OCI-LY3 (cell line): ENCODE measurements around the gene PTPRM.

Source experiments
- H2AFZ ChIP-seq: fragments of 200-600, 300-600 bp; shearing (Covaris generic); 2 replicates; pipeline ENCODE4 v1.6.0; 2014; ENCODE audit warnings: antibody characterized with exemption, low read depth, low read length
- H3K27ac ChIP-seq: fragments of 200-600, 300-600 bp; sonication (generic); 2 replicates; pipeline ENCODE4 v1.5.1; 2014; ENCODE audit warnings: mild to moderate bottlenecking, low read length, moderate library complexity, mixed read lengths
- H3K27me3 ChIP-seq: fragments of 200-600, 300-600 bp; sonication (generic); 2 replicates; pipeline ENCODE4 v1.6.1; 2014; ENCODE audit warnings: low read depth, low read length, mixed read lengths
- H3K36me3 ChIP-seq: fragments of 200-600, 300-600 bp; sonication (generic); replicated peaks from 2 replicates; pipeline ENCODE3; 2014; ENCODE audit warnings: low read depth, low read length, mixed read lengths
- H3K4me1 ChIP-seq: fragments of 300-600, 200-600 bp; sonication (generic); 2 replicates; pipeline ENCODE4 v1.6.1; 2014; ENCODE audit warnings: low read length, mixed read lengths
- H3K4me2 ChIP-seq: fragments of 200-600, 300-600 bp; sonication (generic); 2 replicates; pipeline ENCODE4 v1.6.1; 2014; ENCODE audit warnings: low read length, mixed read lengths
- H3K4me3 ChIP-seq: fragments of 300-600, 200-600 bp; sonication (generic); 2 replicates; pipeline ENCODE4 v1.5.1; 2014; ENCODE audit warnings: antibody characterized with exemption, mild to moderate bottlenecking, low read length, moderate library complexity
- H3K79me2 ChIP-seq: fragments of 300-600, 200-600 bp; shearing (Covaris generic); 2 replicates; pipeline ENCODE4 v1.6.1; 2014; ENCODE audit warnings: mild to moderate bottlenecking, low read length, mixed read lengths
- H3K9ac ChIP-seq: fragments of 300-600, 200-600 bp; shearing (Covaris generic); 2 replicates; pipeline ENCODE4 v1.6.0; 2014; ENCODE audit warnings: mild to moderate bottlenecking, low read length, moderate library complexity
- H3K9me3 ChIP-seq: fragments of 200-600, 300-600 bp; shearing (Covaris generic); 2 replicates; pipeline ENCODE4 v1.6.1; 2014; ENCODE audit warnings: low read length, mixed read lengths; ENCODE audit not compliant: insufficient read depth
- H4K20me1 ChIP-seq: fragments of 200-600, 300-600 bp; sonication (generic); 2 replicates; pipeline ENCODE4 v1.6.1; 2016; ENCODE audit warnings: low read length, mixed read lengths; ENCODE audit not compliant: insufficient read depth
- CTCF ChIP-seq: fragments of 200-600, 300-600 bp; sonication (generic); IDR thresholded peaks from 2 replicates; pipeline ENCODE4 v1.5.1; 2014; ENCODE audit warnings: antibody characterized with exemption, low read length, low read depth
- EZH2phosphoT487 ChIP-seq: fragments of 200-600 bp; shearing (Covaris generic); IDR thresholded peaks from 2 replicates; pipeline ENCODE4 v1.6.1; 2018; ENCODE audit warnings: antibody characterized with exemption, mixed run types, low read depth

The PTPRM gene

GRCh38 chr18:7577706-7578105 lies 10.6 kb downstream of the PTPRM start:
- Histone ChIP-seq H3K79me2 (no peaks in the 10 kb centered on the region), H2AFZ (no peak overlapping the region), H3K9ac (no peak overlapping the region), H3K27ac (no peak overlapping the region), H3K27me3 (no peaks in the 10 kb centered on the region), H3K4me2 (no peak overlapping the region), H4K20me1 (no peaks in the 10 kb centered on the region), H3K36me3 (no peaks in the 10 kb centered on the region), H3K4me3 (no peak overlapping the region), H3K4me1 (peaks cover 5% of the 10 kb centered on the region), H3K9me3 (no peaks in the 10 kb centered on the region)
- TF ChIP-seq CTCF, result no peak
- no peak for TF ChIP-seq EZH2phosphoT487

- no peak overlapping the region for H3K9ac ChIP-seq
- H3K27me3 ChIP-seq, result no peaks in the 10 kb centered on the region
- H3K4me3 ChIP-seq, result no peak overlapping the region
- H3K36me3 ChIP-seq, result no peaks in the 10 kb centered on the region
- TF ChIP-seq CTCF, result no peak
- TF ChIP-seq EZH2phosphoT487, result no peak
- H3K4me2 ChIP-seq, result no peak overlapping the region
- H2AFZ ChIP-seq, result no peak overlapping the region
- no peaks in the 10 kb centered on the region for H3K4me1 ChIP-seq
- H3K9me3 ChIP-seq, result no peaks in the 10 kb centered on the region
- no peaks in the 10 kb centered on the region for H3K79me2 ChIP-seq
- no peaks in the 10 kb centered on the region for H4K20me1 ChIP-seq
- no peak overlapping the region for H3K27ac ChIP-seq
Observed at GRCh38 chr18:7579176-7579917, 12.2 kb downstream of the PTPRM start.

- H3K4me1 ChIP-seq, result no peaks in the 10 kb centered on the region
Observed at GRCh38 chr18:7579918-7580542, 12.9 kb downstream of the PTPRM start.

More at GRCh38 chr18:7579918-7580542, 12.9 kb downstream of the PTPRM start:
- no peaks in the 10 kb centered on the region for H3K27me3 ChIP-seq
- TF ChIP-seq CTCF, result no peak
- TF ChIP-seq EZH2phosphoT487, result no peak
- H3K4me2 ChIP-seq, result no peak overlapping the region
- H3K27ac ChIP-seq, result no peak overlapping the region
- H3K79me2 ChIP-seq, result no peaks in the 10 kb centered on the region
- no peaks in the 10 kb centered on the region for H3K36me3 ChIP-seq
- H2AFZ ChIP-seq, result no peak overlapping the region
- H4K20me1 ChIP-seq, result no peaks in the 10 kb centered on the region
- no peak overlapping the region for H3K9ac ChIP-seq
- H3K4me3 ChIP-seq, result no peak overlapping the region
- H3K9me3 ChIP-seq, result no peaks in the 10 kb centered on the region
